ENCODE data around the gene SLC9B1.
"Not testable (repeated sequence)": the region's sequence is repeated elsewhere in the genome, so short reads cannot be mapped to it uniquely, and the experiment has no call there.

Gene SLC9B1

GRCh38 chr4:102961813-102962212 is 57.7 kb downstream of the SLC9B1 start:
- not testable (repeated sequence) for H2BK120ac ChIP-seq (ENCODE audit: low read depth, low read length); H3K79me2 ChIP-seq (ENCODE audit: control insufficient read depth, insufficient read depth, low read length); H4K8ac ChIP-seq (ENCODE audit: low read depth, low read length); H3K23ac ChIP-seq (ENCODE audit: low read length); H3K18ac ChIP-seq (ENCODE audit: low read length); H3K9ac ChIP-seq (ENCODE audit: low read length); H3K79me1 ChIP-seq (ENCODE audit: low read length); H2BK5ac ChIP-seq (ENCODE audit: low read length); DNase-seq; H3K56ac ChIP-seq (ENCODE audit: low read length); H3K4ac ChIP-seq (ENCODE audit: low read depth, low read length); H3K4me1 ChIP-seq (ENCODE audit: control insufficient read depth, low read depth, low read length); H3K27ac ChIP-seq (ENCODE audit: low read depth, low read length); H2AK5ac ChIP-seq (ENCODE audit: low read length); H3K4me3 ChIP-seq (ENCODE audit: low read length); H4K5ac ChIP-seq (ENCODE audit: low read length); H3K27me3 ChIP-seq (ENCODE audit: insufficient read depth, low read length, poor library complexity); H3K4me2 ChIP-seq (ENCODE audit: low read length); H3K36me3 ChIP-seq (ENCODE audit: control insufficient read depth, insufficient read depth, low read length); H2BK15ac ChIP-seq (replicated peaks; ENCODE audit: low read depth)
- WGBS (ENCODE audit: extremely low coverage, insufficient coverage, low lambda C conversion rate) = no CpG with 5 or more reads among the region's 2 CpGs

GRCh38 chr4:102959496-102959895 is 60.0 kb downstream of the SLC9B1 start:
- H2BK5ac ChIP-seq (ENCODE audit: low read length) = no peak overlapping the region
- H3K27me3 ChIP-seq (ENCODE audit: insufficient read depth, low read length, poor library complexity) = no peaks in the 10 kb centered on the region
- H3K79me1 ChIP-seq (ENCODE audit: low read length) = no peaks in the 10 kb centered on the region
- no peak for DNase-seq
- H3K27ac ChIP-seq (ENCODE audit: low read depth, low read length) = no peak overlapping the region
- H3K4ac ChIP-seq (ENCODE audit: low read depth, low read length) = no peak overlapping the region
- no peaks in the 10 kb centered on the region for H3K36me3 ChIP-seq (ENCODE audit: control insufficient read depth, insufficient read depth, low read length)
- no peaks in the 10 kb centered on the region for H3K4me1 ChIP-seq (ENCODE audit: control insufficient read depth, low read depth, low read length)
- WGBS (ENCODE audit: extremely low coverage, insufficient coverage, low lambda C conversion rate) = no CpG with 5 or more reads among the region's 3 CpGs
- H3K4me3 ChIP-seq (ENCODE audit: low read length) = no peak overlapping the region
- no peak overlapping the region for H3K9ac ChIP-seq (ENCODE audit: low read length)
- no peak overlapping the region for H2BK15ac ChIP-seq (replicated peaks; ENCODE audit: low read depth)
- H3K23ac ChIP-seq (ENCODE audit: low read length) = no peak overlapping the region
- H3K4me2 ChIP-seq (ENCODE audit: low read length) = no peak overlapping the region
- H3K56ac ChIP-seq (ENCODE audit: low read length) = no peak overlapping the region
- no peak overlapping the region for H4K5ac ChIP-seq (ENCODE audit: low read length)
- no peak overlapping the region for H2AK5ac ChIP-seq (ENCODE audit: low read length)
- H3K18ac ChIP-seq (ENCODE audit: low read length) = no peak overlapping the region
- no peak overlapping the region for H2BK120ac ChIP-seq (ENCODE audit: low read depth, low read length)
- H4K8ac ChIP-seq (ENCODE audit: low read depth, low read length) = no peak overlapping the region
- no peaks in the 10 kb centered on the region for H3K79me2 ChIP-seq (ENCODE audit: control insufficient read depth, insufficient read depth, low read length)

GRCh38 chr4:102945066-102945465 is 74.4 kb downstream of the SLC9B1 start:
- no peaks in the 10 kb centered on the region for H3K79me1 ChIP-seq (ENCODE audit: low read length)
- no peak overlapping the region for H2BK120ac ChIP-seq (ENCODE audit: low read depth, low read length)
- no peak overlapping the region for H2BK15ac ChIP-seq (replicated peaks; ENCODE audit: low read depth)
- no peak for DNase-seq
- no peak overlapping the region for H3K18ac ChIP-seq (ENCODE audit: low read length)
- WGBS (ENCODE audit: extremely low coverage, insufficient coverage, low lambda C conversion rate) = no CpG with 5 or more reads among the region's 3 CpGs
- no peaks in the 10 kb centered on the region for H3K4me1 ChIP-seq (ENCODE audit: control insufficient read depth, low read depth, low read length)
- H4K5ac ChIP-seq (ENCODE audit: low read length) = no peak overlapping the region
- H3K4me2 ChIP-seq (ENCODE audit: low read length) = no peak overlapping the region
- H3K79me2 ChIP-seq (ENCODE audit: control insufficient read depth, insufficient read depth, low read length) = no peaks in the 10 kb centered on the region
- H3K9ac ChIP-seq (ENCODE audit: low read length) = no peak overlapping the region
- no peak overlapping the region for H3K27ac ChIP-seq (ENCODE audit: low read depth, low read length)
- H3K4me3 ChIP-seq (ENCODE audit: low read length) = no peak overlapping the region
- no peak overlapping the region for H3K56ac ChIP-seq (ENCODE audit: low read length)
- no peaks in the 10 kb centered on the region for H3K36me3 ChIP-seq (ENCODE audit: control insufficient read depth, insufficient read depth, low read length)
- H2BK5ac ChIP-seq (ENCODE audit: low read length) = no peak overlapping the region
- no peaks in the 10 kb centered on the region for H3K27me3 ChIP-seq (ENCODE audit: insufficient read depth, low read length, poor library complexity)
- H2AK5ac ChIP-seq (ENCODE audit: low read length) = no peak overlapping the region
- H3K23ac ChIP-seq (ENCODE audit: low read length) = no peak overlapping the region
- no peak overlapping the region for H4K8ac ChIP-seq (ENCODE audit: low read depth, low read length)
- H3K4ac ChIP-seq (ENCODE audit: low read depth, low read length) = no peak overlapping the region

GRCh38 chr4:102938063-102938462 is 81.4 kb downstream of the SLC9B1 start:
- not testable (repeated sequence) for H3K4ac ChIP-seq (ENCODE audit: low read depth, low read length); H3K79me1 ChIP-seq (ENCODE audit: low read length); DNase-seq; H3K79me2 ChIP-seq (ENCODE audit: control insufficient read depth, insufficient read depth, low read length); H2AK5ac ChIP-seq (ENCODE audit: low read length); H4K5ac ChIP-seq (ENCODE audit: low read length); H2BK5ac ChIP-seq (ENCODE audit: low read length); H4K8ac ChIP-seq (ENCODE audit: low read depth, low read length); H3K4me3 ChIP-seq (ENCODE audit: low read length); H3K27me3 ChIP-seq (ENCODE audit: insufficient read depth, low read length, poor library complexity); H3K18ac ChIP-seq (ENCODE audit: low read length); H3K23ac ChIP-seq (ENCODE audit: low read length); H3K27ac ChIP-seq (ENCODE audit: low read depth, low read length); H2BK120ac ChIP-seq (ENCODE audit: low read depth, low read length); H3K9ac ChIP-seq (ENCODE audit: low read length); H3K4me1 ChIP-seq (ENCODE audit: control insufficient read depth, low read depth, low read length); H3K56ac ChIP-seq (ENCODE audit: low read length); H3K36me3 ChIP-seq (ENCODE audit: control insufficient read depth, insufficient read depth, low read length); H3K4me2 ChIP-seq (ENCODE audit: low read length); H2BK15ac ChIP-seq (replicated peaks; ENCODE audit: low read depth)
- no CpG with 5 or more reads among the region's 2 CpGs for WGBS (ENCODE audit: extremely low coverage, insufficient coverage, low lambda C conversion rate)

- H3K27ac ChIP-seq (ENCODE audit: low read depth, low read length) = no peak overlapping the region
- H3K79me2 ChIP-seq (ENCODE audit: control insufficient read depth, insufficient read depth, low read length) = no peaks in the 10 kb centered on the region
- H2BK120ac ChIP-seq (ENCODE audit: low read depth, low read length) = no peak overlapping the region
- H3K56ac ChIP-seq (ENCODE audit: low read length) = no peak overlapping the region
- no peak overlapping the region for H3K4me2 ChIP-seq (ENCODE audit: low read length)
- H3K4me1 ChIP-seq (ENCODE audit: control insufficient read depth, low read depth, low read length) = no peaks in the 10 kb centered on the region
- H3K9ac ChIP-seq (ENCODE audit: low read length) = no peak overlapping the region
- H3K23ac ChIP-seq (ENCODE audit: low read length) = no peak overlapping the region
- no CpG with 5 or more reads among the region's 2 CpGs for WGBS (ENCODE audit: extremely low coverage, insufficient coverage, low lambda C conversion rate)
- H3K4me3 ChIP-seq (ENCODE audit: low read length) = no peak overlapping the region
- H2BK5ac ChIP-seq (ENCODE audit: low read length) = no peak overlapping the region
- no peak overlapping the region for H4K8ac ChIP-seq (ENCODE audit: low read depth, low read length)
- no peaks in the 10 kb centered on the region for H3K36me3 ChIP-seq (ENCODE audit: control insufficient read depth, insufficient read depth, low read length)
- H3K27me3 ChIP-seq (ENCODE audit: insufficient read depth, low read length, poor library complexity) = no peaks in the 10 kb centered on the region
- H3K4ac ChIP-seq (ENCODE audit: low read depth, low read length) = no peak overlapping the region
- no peaks in the 10 kb centered on the region for H3K79me1 ChIP-seq (ENCODE audit: low read length)
- H2BK15ac ChIP-seq (replicated peaks; ENCODE audit: low read depth) = no peak overlapping the region
- H4K5ac ChIP-seq (ENCODE audit: low read length) = no peak overlapping the region
- no peak overlapping the region for H2AK5ac ChIP-seq (ENCODE audit: low read length)
- no peak overlapping the region for H3K18ac ChIP-seq (ENCODE audit: low read length)
- no peak for DNase-seq
Measured at GRCh38 chr4:102935716-102936115, 83.8 kb downstream of the SLC9B1 start.

GRCh38 chr4:102919697-102920096 is 99.8 kb downstream of the SLC9B1 start:
- not testable (repeated sequence) for H2BK120ac ChIP-seq (ENCODE audit: low read depth, low read length); H3K23ac ChIP-seq (ENCODE audit: low read length); H3K4me2 ChIP-seq (ENCODE audit: low read length); H3K4ac ChIP-seq (ENCODE audit: low read depth, low read length); H3K56ac ChIP-seq (ENCODE audit: low read length); H3K36me3 ChIP-seq (ENCODE audit: control insufficient read depth, insufficient read depth, low read length); DNase-seq; H3K9ac ChIP-seq (ENCODE audit: low read length); H3K79me1 ChIP-seq (ENCODE audit: low read length); H3K4me1 ChIP-seq (ENCODE audit: control insufficient read depth, low read depth, low read length); H3K27me3 ChIP-seq (ENCODE audit: insufficient read depth, low read length, poor library complexity); H4K5ac ChIP-seq (ENCODE audit: low read length); H3K79me2 ChIP-seq (ENCODE audit: control insufficient read depth, insufficient read depth, low read length); H3K27ac ChIP-seq (ENCODE audit: low read depth, low read length); H2BK15ac ChIP-seq (replicated peaks; ENCODE audit: low read depth); H3K18ac ChIP-seq (ENCODE audit: low read length); H3K4me3 ChIP-seq (ENCODE audit: low read length); H4K8ac ChIP-seq (ENCODE audit: low read depth, low read length); H2BK5ac ChIP-seq (ENCODE audit: low read length); H2AK5ac ChIP-seq (ENCODE audit: low read length)
- WGBS (ENCODE audit: extremely low coverage, insufficient coverage, low lambda C conversion rate) = no CpG with 5 or more reads among the region's 8 CpGs

Data from mesendoderm (in vitro differentiated cells).